Esophagus muscularis mucosa (tissue), 4 donors: Measurements from ENCODE around the gene SNX10. TPM values are rescaled to one million over a fixed set of nuclear protein-coding genes. Genes with fewer than 3 reads are reported as not detected.

Experiments
- DNase-seq: peaks from one replicate; pipeline ENCODE4 v3.0.0-alpha.2; 2017; ENCODE audit errors: extremely low spot score
- H3K27ac ChIP-seq, 4 donors: fragments of 200-600 bp; sonication (generic); replicated peaks in 1 of 4; 1 replicate in 3 of 4; 2 replicates in 1 of 4; pipeline ENCODE4 v1.5.1; 2016 to 2019; ENCODE audit warnings: mild to moderate bottlenecking in 1 of 4
- H3K27me3 ChIP-seq, 4 donors: fragments of 200-600 bp; sonication (generic); one replicate each; pipeline versions ENCODE4 v1.5.1 to v1.6.0; 2016 to 2019
- H3K36me3 ChIP-seq, 4 donors: fragments of 200-600 bp; sonication (generic); one replicate each; pipeline ENCODE4 v1.5.1; 2016 to 2019
- H3K4me1 ChIP-seq, 4 donors: fragments of 200-600 bp; sonication (generic); one replicate each; pipeline ENCODE4 v1.5.1; 2016 to 2019
- H3K4me3 ChIP-seq, 4 donors: fragments of 200-600 bp; sonication (generic); 1 replicate in 2 of 4; 2 replicates in 2 of 4; pipeline ENCODE4 v1.5.1; 2016 to 2019; ENCODE audit warnings: mild to moderate bottlenecking in 4 of 4, moderate library complexity in 1 of 4
- H3K9me3 ChIP-seq, 4 donors: fragments of 200-600 bp; sonication (generic); 1 replicate in 3 of 4; 2 replicates in 1 of 4; pipeline ENCODE4 v1.5.1; 2016 to 2019
- CTCF ChIP-seq, 3 experiments: fragments of 200-600 bp in 2 of 3; fragments of 450-650 bp in 1 of 3; sonication (generic) in 2 of 3; IDR thresholded peaks; one replicate each; pipeline ENCODE4 v1.5.1; 2017 to 2019; ENCODE audit warnings: antibody characterized with exemption in 3 of 3, mild to moderate bottlenecking in 2 of 3, moderate library complexity in 1 of 3
- EP300 ChIP-seq: sonication (generic); formaldehyde crosslinking; IDR thresholded peaks from one replicate; pipeline ENCODE4 v1.6.1; 2017; ENCODE audit warnings: antibody characterized with exemption
- POLR2A ChIP-seq: fragments of 450-650 bp; IDR thresholded peaks from one replicate; pipeline ENCODE4 v1.6.1; 2017; ENCODE audit warnings: antibody characterized with exemption, moderate library complexity, mild to moderate bottlenecking, low read depth
- POLR2AphosphoS5 ChIP-seq, 2 donors: sonication (generic); formaldehyde crosslinking; IDR thresholded peaks; one replicate each; pipeline ENCODE4 v1.6.1; 2017; ENCODE audit warnings: antibody characterized with exemption in 2 of 2
- WGBS: methylation state at CpG from one replicate; pipeline ENCODE4 v1.1.5; 2018; 5-methylcytosine and 5-hydroxymethylcytosine counted together
- intact Hi-C: fragments of 100-400 bp; cut with DNase I; formaldehyde crosslinking; loops from one replicate; pipeline ENCODE4 v1.15.1; 2023
- total RNA-seq, 4 donors: library from RNA; depleted of rRNA; stranded (reverse); fragments of >200 nt; gene quantifications; one replicate each; pipeline versions ENCODE4 v1.1.0 to v1.2.1, GENCODE V29; 2016

SNX10 gene
- total RNA-seq, 4 donors from 2014 or later, result 1.9 to 5.0 (median 4.1) TPM

DNA sequence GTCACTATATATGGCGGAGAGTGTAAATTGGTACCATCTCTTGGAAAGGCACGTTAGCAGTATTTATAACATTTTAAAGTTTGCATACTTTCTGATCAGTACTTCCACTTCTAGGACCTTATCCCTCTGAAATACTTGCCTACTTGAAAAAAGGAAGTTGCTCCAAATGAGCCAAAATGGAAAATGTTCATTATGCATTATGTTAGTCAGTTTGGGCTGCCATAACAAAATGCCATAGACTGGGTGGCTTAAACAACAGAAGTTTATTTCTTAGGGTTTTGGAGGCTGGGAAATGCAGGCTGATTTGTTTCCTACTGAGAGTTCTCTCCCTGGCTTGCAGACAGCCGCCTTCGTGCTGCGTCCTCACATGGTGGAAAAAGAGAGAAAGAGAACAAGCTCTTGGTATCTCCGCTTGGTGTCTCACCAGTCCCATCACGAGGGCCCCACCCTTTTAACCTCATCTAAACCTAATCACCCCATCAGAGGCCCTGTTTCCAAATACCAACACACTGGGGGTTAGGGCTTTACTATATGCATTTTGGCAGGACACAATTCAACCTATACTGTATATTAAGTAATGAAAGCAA lies 6.9 kb downstream of the SNX10 start:
- intact Hi-C loops, result no loop called here
- Histone ChIP-seq H3K4me3 (no peak overlapping the region), H3K27me3 (peaks cover 0 to 4% (median 0%) of the 10 kb centered on the region in 4 donors), H3K9me3 (no peaks in the 10 kb centered on the region), H3K36me3 (no peaks in the 10 kb centered on the region), H3K27ac (no peak overlapping the region), H3K4me1 (no peaks in the 10 kb centered on the region)
- 81% methylated on average over 7 of the region's 7 CpGs for WGBS
- DNase-seq, result no peak
- no peak for TF ChIP-seq POLR2A
- no peak for TF ChIP-seq EP300
- TF ChIP-seq CTCF (IDR thresholded peaks at IDR 0.05), result no peak
- TF ChIP-seq POLR2AphosphoS5 (IDR thresholded peaks at IDR 0.05), result no peak

DNA sequence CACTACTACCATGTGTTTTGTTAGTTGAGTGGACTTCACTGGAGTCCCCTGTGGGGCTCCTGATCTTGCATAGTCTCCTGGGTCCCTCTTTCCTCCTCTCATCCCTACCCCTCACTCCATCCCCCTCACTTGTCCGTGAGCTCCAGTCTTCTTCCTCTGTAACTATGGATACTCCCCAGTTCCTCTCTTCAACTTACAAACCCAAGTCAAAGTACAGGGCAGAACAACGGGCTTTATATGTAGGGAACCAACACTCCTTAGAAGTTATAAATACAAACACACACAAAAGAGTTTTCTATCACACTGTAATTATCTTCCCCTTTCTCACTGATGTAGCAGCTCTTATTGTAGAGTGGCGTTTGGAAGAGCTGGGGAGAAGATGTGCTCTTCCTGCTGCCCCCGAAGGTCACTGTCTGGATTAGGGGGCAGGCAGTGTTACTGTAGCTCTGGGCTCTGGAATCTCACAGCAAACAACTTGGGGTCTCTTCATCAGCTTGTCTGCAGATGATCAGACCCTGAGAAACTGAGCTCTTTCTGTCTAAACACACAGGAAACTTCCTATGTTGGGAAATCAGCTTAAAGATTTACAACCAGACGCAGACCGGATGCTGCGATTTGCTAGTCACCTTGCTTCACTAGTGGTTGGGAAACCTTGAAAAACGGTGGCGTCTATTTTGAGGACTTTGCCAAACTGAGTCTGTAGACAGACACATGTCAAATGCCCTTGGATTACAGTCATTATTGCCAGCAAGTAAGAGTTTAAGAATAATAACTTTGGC lies 13.6 kb downstream of the SNX10 start:
- Histone ChIP-seq H3K27me3 (peaks cover 0 to 4% (median 0%) of the 10 kb centered on the region in 4 donors), H3K4me3 (no peak overlapping the region), H3K36me3 (no peaks in the 10 kb centered on the region), H3K27ac (no peak overlapping the region), H3K9me3 (no peaks in the 10 kb centered on the region), H3K4me1 (peaks cover 0 to 4% (median 0%) of the 10 kb centered on the region in 4 donors)
- no peak for DNase-seq
- TF ChIP-seq EP300, result no peak
- no peak for TF ChIP-seq POLR2A
- no peak for TF ChIP-seq CTCF (IDR thresholded peaks at IDR 0.05)
- TF ChIP-seq POLR2AphosphoS5 (IDR thresholded peaks at IDR 0.05), result no peak
- 78% methylated on average over 9 of the region's 9 CpGs for WGBS
- intact Hi-C loops, result no loop called here

GRCh38 chr7:26305869-26306665 lies 14.4 kb downstream of the SNX10 start:
- no peaks in the 10 kb centered on the region for H3K9me3 ChIP-seq
- no peak overlapping the region for H3K4me3 ChIP-seq
- TF ChIP-seq CTCF (IDR thresholded peaks at IDR 0.05) (no peak), POLR2A (no peak), POLR2AphosphoS5 (IDR thresholded peaks at IDR 0.05) (no peak), EP300 (no peak)
- WGBS, result 86% methylated on average over 16 of the region's 16 CpGs
- H3K27me3 ChIP-seq, result peaks cover 0 to 9% (median 0%) of the 10 kb centered on the region in 4 donors
- intact Hi-C loops, result no loop called here
- no peak for DNase-seq
- H3K36me3 ChIP-seq, result no peaks in the 10 kb centered on the region
- peaks cover 0 to 4% (median 0%) of the 10 kb centered on the region in 4 donors for H3K4me1 ChIP-seq
- H3K27ac ChIP-seq, result no peak overlapping the region

- 84% methylated on average over 3 of the region's 3 CpGs for WGBS
- Histone ChIP-seq H3K36me3 (no peaks in the 10 kb centered on the region), H3K4me3 (no peak overlapping the region), H3K4me1 (peaks cover 0 to 4% (median 0%) of the 10 kb centered on the region in 4 donors), H3K9me3 (no peaks in the 10 kb centered on the region), H3K27me3 (peaks cover 0 to 15% (median 0%) of the 10 kb centered on the region in 4 donors), H3K27ac (peak overlapping the region in 1 of 4 donors; percentile 26)
- intact Hi-C loops, result no loop called here
- TF ChIP-seq EP300 (no peak), POLR2A (no peak), POLR2AphosphoS5 (IDR thresholded peaks at IDR 0.05) (no peak), CTCF (IDR thresholded peaks at IDR 0.05) (no peak)
- DNase-seq, result no peak
Observed at GRCh38 chr7:26306790-26307189, 15.1 kb downstream of the SNX10 start.
